Astrocyte of the cerebellum (primary cell): ENCODE data around the gene RGS6.
A peak's percentile ranks its signal among the peaks of the same experiment; 100 is the strongest.

Experiments
- DNase-seq: peaks from one replicate; pipeline ENCODE4 v3.0.0-alpha.2; 2011; ENCODE audit warnings: low read depth
- H3K4me3 ChIP-seq: 2 replicates; pipeline ENCODE4 v1.5.1; 2011; ENCODE audit warnings: mild to moderate bottlenecking, low read depth, low read length, moderate library complexity
- CTCF ChIP-seq: IDR thresholded peaks from 2 replicates; pipeline ENCODE4 v1.5.1; 2012; ENCODE audit warnings: low read length, low read depth, moderate library complexity, mild to moderate bottlenecking; ENCODE audit errors: missing control alignments
- in situ Hi-C: cut with HindIII; loops from 2 replicates; pipeline ENCODE4 v1.10.0; 2017; ENCODE audit warnings: low sequenced_read_pairs

The RGS6 gene

GRCh38 chr14:72513965-72514659 lies 581.9 kb downstream of the RGS6 start:
- no peak overlapping the region for H3K4me3 ChIP-seq
- TF ChIP-seq CTCF = peak; percentile 87
- peak; percentile 40 for DNase-seq
- in situ Hi-C loops = loop anchor here (10.0 kb wide), 1 partner anchor 411 kb away; the partner anchor contains the start of gene DCAF4

- no peak overlapping the region for H3K4me3 ChIP-seq
- DNase-seq = no peak
- no peak for TF ChIP-seq CTCF
- in situ Hi-C loops = loop anchor here (10.0 kb wide), 1 partner anchor 410 kb away; the partner anchor contains the start of gene DCAF4
Measured at GRCh38 chr14:72514660-72515025, 582.4 kb downstream of the RGS6 start.

- TF ChIP-seq CTCF = peak; percentile 54
- peak; percentile 52 for DNase-seq
- H3K4me3 ChIP-seq = no peak overlapping the region
- in situ Hi-C loops = loop anchor here (10.0 kb wide), 1 partner anchor 409 kb away; the partner anchor contains the start of gene DCAF4
Measured at GRCh38 chr14:72515779-72516770, 583.8 kb downstream of the RGS6 start.

- DNase-seq = peak; percentile 80
- TF ChIP-seq CTCF = peak; percentile 91
- H3K4me3 ChIP-seq = no peak overlapping the region
- in situ Hi-C loops = loop anchor here (10.0 kb wide), 1 partner anchor 408 kb away; the partner anchor contains the start of gene DCAF4
Measured at GRCh38 chr14:72516936-72517700, 584.9 kb downstream of the RGS6 start.

GRCh38 chr14:72517736-72518135 lies 585.5 kb downstream of the RGS6 start:
- in situ Hi-C loops = loop anchor here (10.0 kb wide), 1 partner anchor 407 kb away; the partner anchor contains the start of gene DCAF4
- no peak for DNase-seq
- no peak for TF ChIP-seq CTCF
- no peak overlapping the region for H3K4me3 ChIP-seq

GRCh38 chr14:72518809-72519377 lies 586.7 kb downstream of the RGS6 start:
- no peak for TF ChIP-seq CTCF
- H3K4me3 ChIP-seq = no peak overlapping the region
- DNase-seq = no peak
- in situ Hi-C loops = loop anchor here (10.0 kb wide), 1 partner anchor 406 kb away; the partner anchor contains the start of gene DCAF4
